ENCODE results near the gene ASB13. TPM values are rescaled to one million over a fixed set of nuclear protein-coding genes. Genes with fewer than 3 reads are reported as not detected.

Gene ASB13
- total and polyA plus RNA-seq, 3 experiments from 2014 or later = 6.8 to 8.7 (median 7.5) TPM

DNA sequence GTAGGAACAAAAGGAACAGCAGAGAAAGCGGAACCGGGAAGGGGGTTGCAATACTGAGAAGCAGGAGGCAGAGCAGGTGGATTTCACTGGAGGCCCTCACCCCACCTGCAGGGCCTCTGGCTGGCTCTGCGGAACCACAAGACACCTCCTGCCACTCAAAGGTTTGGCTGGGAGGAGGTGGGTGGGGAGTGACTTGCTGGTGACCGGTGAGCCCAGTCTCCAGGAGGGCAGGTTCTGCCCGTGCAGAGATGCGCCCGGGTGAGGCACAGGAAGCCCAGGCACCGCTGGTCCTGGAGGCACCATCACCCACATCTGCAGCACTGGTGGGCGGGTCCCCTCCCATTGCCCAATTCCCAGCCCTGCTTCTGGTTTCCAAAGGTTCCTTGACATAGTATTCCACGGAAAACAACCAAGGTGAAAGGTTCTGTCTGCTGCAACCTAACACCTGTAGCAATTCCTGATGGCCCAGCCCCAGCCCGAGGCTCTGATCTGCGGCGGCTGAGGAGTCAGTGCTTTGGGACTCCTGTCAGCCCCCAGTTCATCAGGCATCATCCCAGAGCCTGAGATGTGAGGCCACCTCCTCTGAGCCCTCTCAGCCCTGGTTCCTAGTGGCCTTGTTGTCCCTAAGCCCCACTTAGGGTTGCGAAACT, 77.3 kb downstream of the ASB13 start:
- H3K36me3 ChIP-seq (ENCODE audit: insufficient read depth, low read length) = no peaks in the 10 kb centered on the region
- H3K36me3 Mint-ChIP-seq = no peaks in the 10 kb centered on the region
- H3K4me3 ChIP-seq (ENCODE audit: low read length) = no peak overlapping the region
- H3K27ac Mint-ChIP-seq = no peak overlapping the region
- no peaks in the 10 kb centered on the region for H3K9me3 Mint-ChIP-seq
- H3K4me3 Mint-ChIP-seq = no peak overlapping the region
- peaks cover 18 to 59% of the 10 kb centered on the region in 2 donors for H3K27me3 Mint-ChIP-seq
- H3K27ac ChIP-seq (ENCODE audit: low read depth, low read length) = no peak overlapping the region
- CTCF ChIA-PET = no interaction called here
- DNase-seq = peak in 1 of 5 donors; percentile 35
- no peaks in the 10 kb centered on the region for H3K27me3 ChIP-seq (ENCODE audit: insufficient read depth, low read length, poor library complexity, severe bottlenecking)
- no peaks in the 10 kb centered on the region for H3K4me1 Mint-ChIP-seq
- H3K9me3 ChIP-seq (ENCODE audit: low read length) = no peaks in the 10 kb centered on the region
- peaks cover under 1% of the 10 kb centered on the region for H3K4me1 ChIP-seq (ENCODE audit: insufficient read depth, low read length)
- POLR2A ChIA-PET = no interaction called here

Other genes with a start within 250 kb of the ASB13 start
- gene CALML5, start 167.0 kb downstream of the ASB13 start, total RNA-seq = not detected
- not detected for gene CALML5, start 167.0 kb downstream of the ASB13 start, polyA plus RNA-seq
- gene CALML3, start 141.6 kb downstream of the ASB13 start, total RNA-seq = not detected
- not detected for gene CALML3, start 141.6 kb downstream of the ASB13 start, polyA plus RNA-seq
- gene TASOR2, start 18.2 kb upstream of the ASB13 start, total RNA-seq = 10 to 100 TPM; 71.2 to 74.2 TPM
- gene TASOR2, start 18.2 kb upstream of the ASB13 start, polyA plus RNA-seq = 11.6 TPM
- gene GDI2, start 146.8 kb upstream of the ASB13 start, total RNA-seq = 100 to 1,000 TPM; 311 to 319 TPM
- 171 TPM for gene GDI2, start 146.8 kb upstream of the ASB13 start, polyA plus RNA-seq
- gene ANKRD16, start 223.3 kb upstream of the ASB13 start, total RNA-seq = 1 to 10 TPM; 7.2 to 8.5 TPM
- 3.2 TPM for gene ANKRD16, start 223.3 kb upstream of the ASB13 start, polyA plus RNA-seq
- gene FBH1, start 223.6 kb upstream of the ASB13 start, total RNA-seq = 10 to 100 TPM; 58.7 to 59.3 TPM
- 82.2 TPM for gene FBH1, start 223.6 kb upstream of the ASB13 start, polyA plus RNA-seq

Data from CD8-positive, alpha-beta memory T cell (primary cell).